Left lung (tissue), 10 donors: ENCODE measurements around the gene FRMD4A. TPM values are rescaled to one million over a fixed set of nuclear protein-coding genes. Genes with fewer than 3 reads are reported as not detected.
A peak's percentile ranks its signal among the peaks of the same experiment; 100 is the strongest.
"Not testable (repeated sequence)": the region's sequence is repeated elsewhere in the genome, so short reads cannot be mapped to it uniquely, and the experiment has no call there.

ENCODE experiments used
- ATAC-seq: fragments of 200-7000 bp; cut with Tn5 transposase; one replicate; pipeline ENCODE4 v1.9.1; 2020; ENCODE audit warnings: moderate library complexity
- DNase-seq, 4 donors: peaks; one replicate each; pipeline ENCODE4 v3.0.0-alpha.2; 2013 to 2020
- H3K27ac ChIP-seq, 2 donors: fragments of 200-600 bp; sonication (generic) in 1 of 2; one replicate each; pipeline versions ENCODE4 v1.5.0 to v1.8.0; 2020 to 2021
- H3K27me3 ChIP-seq, 2 donors: fragments of 200-600 bp; sonication (generic) in 1 of 2; one replicate each; pipeline versions ENCODE4 v1.5.0 to v1.8.0; 2020 to 2021
- H3K36me3 ChIP-seq, 2 donors: fragments of 200-600 bp; sonication (generic) in 1 of 2; one replicate each; pipeline versions ENCODE4 v1.5.0 to v1.8.0; 2020 to 2021
- H3K4me1 ChIP-seq, 2 donors: fragments of 200-600 bp; one replicate each; pipeline ENCODE4 v1.8.0; 2021
- H3K4me3 ChIP-seq, 2 donors: fragments of 200-600 bp; sonication (generic) in 1 of 2; one replicate each; pipeline versions ENCODE4 v1.5.0 to v1.8.0; 2020 to 2021; ENCODE audit warnings: mild to moderate bottlenecking in 1 of 2
- H3K9me3 ChIP-seq, 2 donors: fragments of 200-600 bp; sonication (generic) in 1 of 2; one replicate each; pipeline versions ENCODE4 v1.5.0 to v1.8.0; 2020 to 2021
- CTCF ChIP-seq, 2 donors: fragments of 200-600 bp; sonication (generic) in 1 of 2; IDR thresholded peaks; one replicate each; pipeline versions ENCODE4 v1.5.0 to v1.8.0; 2021; ENCODE audit warnings: antibody characterized with exemption in 2 of 2
- intact Hi-C, 2 donors: fragments of 100-400 bp; cut with DNase I; formaldehyde crosslinking; loops; one replicate each; pipeline versions ENCODE4 v1.11.2 to v1.14.2; 2022
- polyA plus RNA-seq, 6 donors: library from polyadenylated mRNA; unstranded; fragments of 120-200 nt; gene quantifications; one replicate each; pipeline ENCODE4 v1.2.1, GENCODE V29; 2013; ENCODE audit not compliant: insufficient read length in 6 of 6
- total RNA-seq, 2 donors: library from RNA; stranded (reverse); fragmentation: NEBNext Ultra II Directional; extraction: Animal tissue kit (Norgen Biotek cat#: 25700); gene quantifications; one replicate each; pipeline ENCODE4 v1.2.1, GENCODE V29; 2021
- donor health status: DM: no; HTN: yes; CAD: no.
- donor health status: DM: no; HTN: no; CAD: no.

Gene FRMD4A
- total and polyA plus RNA-seq, 8 donors: 33.9 to 62.8 (median 57.0) TPM

- Histone ChIP-seq H3K36me3 (no peaks in the 10 kb centered on the region), H3K27ac (no peak overlapping the region), H3K9me3 (no peaks in the 10 kb centered on the region), H3K4me1 (peaks cover 6 to 8% of the 10 kb centered on the region in 2 donors), H3K27me3 (no peaks in the 10 kb centered on the region), H3K4me3 (no peak overlapping the region)
- no peak for TF ChIP-seq CTCF (IDR thresholded peaks at IDR 0.05)
- DNase-seq (no peak), ATAC-seq (no peak)
- intact Hi-C loops: no loop called here
Measured at GRCh38 chr10:14077430-14077829, 253.3 kb downstream of the FRMD4A start.

- Histone ChIP-seq H3K27me3 (no peaks in the 10 kb centered on the region), H3K4me1 (peaks cover 6 to 8% of the 10 kb centered on the region in 2 donors), H3K9me3 (no peaks in the 10 kb centered on the region), H3K27ac (peak overlapping the region in 1 of 2 donors; percentile 55), H3K36me3 (no peaks in the 10 kb centered on the region), H3K4me3 (no peak overlapping the region)
- DNase-seq (peak in 3 of 4 donors; percentile 81 to 94 (median 94)), ATAC-seq (peak; percentile 84)
- no peak for TF ChIP-seq CTCF (IDR thresholded peaks at IDR 0.05)
- intact Hi-C loops: no loop called here
Measured at GRCh38 chr10:14074062-14074884, 256.5 kb downstream of the FRMD4A start.

- no peak for ATAC-seq
- no peak for DNase-seq
- H3K4me3 ChIP-seq: no peak overlapping the region
- no peak for TF ChIP-seq CTCF (IDR thresholded peaks at IDR 0.05)
- H3K4me1 ChIP-seq: peaks cover 6 to 8% of the 10 kb centered on the region in 2 donors
- H3K27me3 ChIP-seq: no peaks in the 10 kb centered on the region
- no peak overlapping the region for H3K27ac ChIP-seq
- H3K36me3 ChIP-seq: no peaks in the 10 kb centered on the region
- intact Hi-C loops: no loop called here
- no peaks in the 10 kb centered on the region for H3K9me3 ChIP-seq
Measured at GRCh38 chr10:14072541-14072940, 258.2 kb downstream of the FRMD4A start.

GRCh38 chr10:14071956-14072355 lies 258.8 kb downstream of the FRMD4A start:
- Histone ChIP-seq H3K27me3 (no peaks in the 10 kb centered on the region), H3K27ac (no peak overlapping the region), H3K36me3 (no peaks in the 10 kb centered on the region), H3K4me1 (peaks cover 6 to 8% of the 10 kb centered on the region in 2 donors), H3K9me3 (no peaks in the 10 kb centered on the region), H3K4me3 (no peak overlapping the region)
- DNase-seq: no peak
- no peak for TF ChIP-seq CTCF (IDR thresholded peaks at IDR 0.05)
- intact Hi-C loops: no loop called here
- no peak for ATAC-seq

- Histone ChIP-seq H3K9me3 (peaks cover 0 to 2% of the 10 kb centered on the region in 2 donors), H3K36me3 (no peaks in the 10 kb centered on the region), H3K27me3 (no peaks in the 10 kb centered on the region), H3K4me1 (peaks cover under 1 to 9% of the 10 kb centered on the region in 2 donors), H3K27ac (no peak overlapping the region), H3K4me3 (no peak overlapping the region)
- no peak for TF ChIP-seq CTCF (IDR thresholded peaks at IDR 0.05)
- intact Hi-C loops: no loop called here
- DNase-seq (peak in 2 of 4 donors; percentile 49 to 53), ATAC-seq (no peak)
Measured at GRCh38 chr10:14068601-14069250, 262.0 kb downstream of the FRMD4A start.

GRCh38 chr10:14067638-14068037 lies 263.1 kb downstream of the FRMD4A start:
- H3K4me3 ChIP-seq, H3K27ac ChIP-seq, H3K9me3 ChIP-seq, DNase-seq, H3K36me3 ChIP-seq, H3K27me3 ChIP-seq, intact Hi-C loops, ATAC-seq: not testable (repeated sequence)
- peaks cover 0 to 15% of the 10 kb centered on the region in 2 donors for H3K4me1 ChIP-seq
